Measurements from ENCODE around the gene CILP.

CILP gene

GRCh38 chr15:65219137-65219536 is 7.9 kb upstream of the CILP start:
- DNase-seq: no peak

DNA sequence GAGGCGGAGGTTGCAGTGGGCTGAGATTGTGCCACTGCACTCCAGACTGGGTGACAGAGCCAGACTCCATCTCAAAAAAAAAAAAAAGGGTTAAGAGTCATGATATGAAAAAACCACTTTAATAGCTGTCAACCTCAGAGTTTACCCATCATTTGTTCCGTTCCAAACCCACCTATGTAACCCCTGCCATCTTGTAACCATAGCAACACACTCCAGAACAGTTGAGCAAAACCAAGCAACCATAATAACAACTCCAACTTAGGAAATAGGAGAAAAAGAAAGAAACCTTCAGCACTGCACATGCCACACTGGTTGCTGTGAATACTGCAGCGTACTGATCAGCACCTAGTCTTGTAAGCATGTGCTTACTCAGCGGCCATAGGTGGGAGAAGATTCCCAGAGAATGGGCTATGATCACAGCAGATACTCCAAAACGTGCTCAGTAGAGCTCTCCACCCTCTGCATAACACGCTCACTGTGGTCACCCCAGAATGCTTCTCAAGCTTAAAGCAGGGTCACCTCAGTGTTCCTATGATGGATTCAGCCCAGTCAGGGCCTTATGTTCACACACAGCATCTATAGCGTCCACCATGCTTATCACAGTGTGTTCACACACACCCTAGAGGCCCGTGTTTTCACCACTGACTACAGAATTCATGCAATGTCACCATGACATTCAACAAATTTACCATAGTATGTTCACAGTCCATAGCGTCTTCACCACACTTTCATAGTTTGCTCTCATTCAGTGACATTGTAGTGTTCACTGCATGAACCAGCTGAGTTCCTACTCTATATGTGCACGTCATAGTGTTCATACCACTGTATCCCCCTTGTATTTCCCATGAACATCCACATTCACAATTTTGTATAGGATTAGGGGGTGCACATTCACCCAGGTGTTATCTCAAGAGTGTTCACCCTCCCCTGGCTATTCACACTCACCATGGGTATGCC is 6.5 kb upstream of the CILP start:
- DNase-seq: no peak

DNA sequence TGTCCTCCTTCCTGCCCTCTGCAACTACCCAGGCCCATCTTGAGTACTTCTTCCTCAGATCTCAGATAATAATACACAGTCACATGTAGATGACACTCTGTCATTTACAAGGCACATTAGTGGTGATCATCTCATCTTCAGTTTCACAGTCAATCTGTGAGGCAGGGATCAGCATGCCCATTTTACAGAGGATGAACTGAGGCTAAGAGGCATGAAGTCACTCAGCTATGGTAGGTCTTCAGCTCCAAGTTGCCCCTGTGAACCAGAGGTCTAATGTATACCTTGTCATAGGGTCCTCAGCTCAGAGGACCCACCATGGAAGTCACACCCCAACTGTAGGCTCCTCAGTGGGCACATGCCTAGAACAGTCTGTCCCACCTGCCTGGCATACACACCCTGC is 4.2 kb upstream of the CILP start:
- DNase-seq: no peak

DNA sequence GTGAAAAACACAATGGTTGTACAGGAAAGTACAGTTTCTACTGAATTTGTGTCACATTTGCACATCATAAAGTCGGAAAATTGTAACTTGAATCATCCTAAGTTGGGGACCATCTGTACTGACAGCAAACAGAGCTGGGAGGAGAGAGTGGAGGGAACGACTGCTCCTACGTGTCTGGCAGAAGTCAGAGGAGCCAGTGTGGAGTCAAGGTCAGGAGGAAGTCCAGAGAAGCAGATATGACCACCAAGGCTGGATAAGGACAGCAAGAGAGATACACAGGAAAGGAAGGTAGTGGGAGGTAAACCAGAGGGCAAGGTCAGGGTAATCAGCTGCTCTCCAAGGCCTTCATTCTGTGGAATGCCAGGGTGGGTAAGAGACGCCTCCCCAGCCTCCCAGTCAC is 2.7 kb upstream of the CILP start:
- no peak for DNase-seq

GRCh38 chr15:65213241-65213640 is 2.0 kb upstream of the CILP start:
- no peak for DNase-seq

DNA sequence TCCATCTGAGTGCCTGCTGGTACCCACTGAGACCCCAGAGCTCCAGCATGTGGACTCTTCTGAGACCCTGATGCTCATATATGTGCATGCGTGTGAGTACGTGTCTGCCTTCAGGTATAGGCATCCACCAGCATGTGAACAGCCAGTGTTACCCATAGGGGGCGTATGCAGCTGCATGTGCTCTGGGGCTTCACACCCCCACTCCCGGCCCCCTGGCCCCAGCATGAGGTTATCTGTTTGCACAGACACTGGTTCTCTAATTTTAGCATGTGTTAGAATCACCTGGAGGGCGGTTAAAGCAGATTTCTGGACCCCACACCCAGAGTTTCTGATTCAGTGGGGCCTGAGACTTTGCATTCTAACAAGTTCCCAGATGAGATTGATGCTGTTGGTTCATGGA is 824 bp upstream of the CILP start:
- no peak for DNase-seq

DNA sequence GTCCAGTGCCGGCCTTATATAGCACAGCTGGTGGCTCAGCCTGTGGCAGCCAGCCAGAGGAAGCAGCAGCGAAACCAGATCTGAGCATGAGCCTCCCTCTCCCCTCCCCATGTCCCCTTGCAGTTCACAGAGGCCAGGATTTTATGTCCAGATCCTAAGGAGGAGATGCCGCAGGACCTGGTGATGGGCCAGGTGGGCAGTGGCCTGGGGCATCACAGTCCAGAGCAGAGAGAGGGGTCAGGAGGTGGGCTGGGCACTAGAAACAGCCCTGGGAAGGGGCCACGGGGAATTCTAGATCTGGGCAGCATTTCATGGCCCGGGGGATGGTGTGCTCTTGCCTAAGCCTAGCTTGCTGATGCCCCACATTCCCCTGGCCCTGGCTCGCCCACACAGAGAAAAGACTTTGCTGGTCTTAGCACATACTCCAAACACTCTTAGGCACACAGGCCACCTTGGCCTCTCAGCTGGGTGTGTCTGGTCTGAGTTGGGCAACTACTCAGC is 259 bp upstream of the CILP start:
- peak; percentile 54 for DNase-seq

GRCh38 chr15:65209701-65210643 is 1.3 kb downstream of the CILP start:
- DNase-seq: no peak

GRCh38 chr15:65208647-65209046 is 2.6 kb downstream of the CILP start:
- no peak for DNase-seq

DNA sequence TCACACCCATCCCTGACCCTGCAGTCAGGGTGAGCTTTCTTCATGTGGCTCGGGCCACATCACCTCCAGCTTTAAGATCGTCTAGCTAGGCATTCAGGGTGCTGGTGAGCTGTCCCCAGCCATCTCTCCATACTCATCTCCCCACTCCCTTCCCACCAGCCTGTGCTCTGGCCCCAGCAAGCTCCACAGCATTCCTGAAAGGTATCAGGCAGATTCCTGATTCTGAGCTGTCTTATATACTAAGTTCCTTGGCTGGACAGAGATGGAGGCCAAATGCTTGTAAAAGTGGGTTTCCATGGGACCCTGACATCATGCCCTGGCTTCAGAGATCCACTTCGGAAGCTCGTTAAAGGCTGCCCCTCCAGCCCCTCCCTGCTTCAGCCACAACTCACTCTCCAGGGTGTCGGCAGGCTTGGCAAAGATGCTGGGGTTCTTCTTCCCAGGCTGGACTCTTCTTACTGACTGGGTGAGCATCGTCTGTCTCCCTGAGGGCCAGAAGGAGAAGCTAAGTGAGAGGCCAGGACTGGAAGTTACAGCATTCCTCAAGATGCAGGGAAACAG is 3.9 kb downstream of the CILP start:
- DNase-seq: no peak

DNA sequence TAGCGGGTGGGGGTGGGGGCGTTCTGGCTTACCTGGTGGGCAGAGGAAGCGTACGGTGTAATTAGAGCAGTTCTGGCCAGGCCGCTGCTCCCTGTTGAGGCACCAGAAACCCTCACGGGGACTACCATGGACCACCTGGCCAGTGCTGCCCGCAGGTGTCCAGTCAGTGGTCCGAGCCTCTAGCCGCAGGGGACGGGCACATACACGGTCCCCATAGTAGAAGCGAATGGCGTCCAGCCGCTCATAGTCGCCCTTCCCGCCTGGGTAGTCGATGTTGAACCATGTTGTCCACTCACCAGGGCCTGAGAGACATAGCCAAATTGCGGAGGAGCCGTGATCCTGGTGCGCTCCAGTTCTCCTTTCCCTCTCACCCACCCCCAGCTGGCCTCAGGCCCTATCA is 4.5 kb downstream of the CILP start:
- no peak for DNase-seq

DNA sequence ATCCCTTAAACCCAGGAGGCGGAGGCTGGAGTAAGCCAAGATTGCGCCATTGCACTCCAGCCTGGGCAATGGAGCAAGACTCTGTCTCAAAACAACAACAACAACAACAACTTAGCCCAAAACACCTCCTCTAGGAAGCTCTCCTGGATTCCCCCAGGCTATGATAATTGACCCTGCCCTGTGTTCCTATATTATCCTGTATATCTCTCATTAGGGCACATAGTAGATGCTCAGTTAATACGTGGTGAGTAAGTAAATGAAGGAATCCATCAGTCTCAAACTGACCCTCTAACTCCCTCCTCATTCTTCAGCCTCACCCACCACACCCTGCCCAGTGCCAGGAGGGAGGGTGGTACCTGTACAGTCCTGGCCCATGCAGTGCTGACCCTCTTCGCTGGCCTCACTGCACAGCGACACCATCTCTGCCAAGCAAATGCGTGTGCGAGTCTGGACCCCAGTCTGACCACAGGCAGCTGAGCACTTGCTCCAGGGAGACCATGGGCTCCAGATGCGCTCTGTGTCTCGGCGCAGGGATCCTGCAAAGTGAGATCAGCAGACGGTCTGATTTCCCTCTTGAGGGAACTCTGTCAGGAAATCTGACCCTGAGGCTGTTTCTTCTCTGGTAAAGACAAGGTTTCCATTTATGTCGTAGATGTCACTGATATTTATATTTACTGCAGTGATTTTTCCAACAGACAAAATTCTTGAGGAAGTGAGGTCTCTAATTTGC is 6.2 kb downstream of the CILP start:
- no peak for DNase-seq

- DNase-seq: no peak
Observed at GRCh38 chr15:65204236-65204930, 6.9 kb downstream of the CILP start.

GRCh38 chr15:65201918-65202317 is 9.4 kb downstream of the CILP start:
- DNase-seq: no peak

DNA sequence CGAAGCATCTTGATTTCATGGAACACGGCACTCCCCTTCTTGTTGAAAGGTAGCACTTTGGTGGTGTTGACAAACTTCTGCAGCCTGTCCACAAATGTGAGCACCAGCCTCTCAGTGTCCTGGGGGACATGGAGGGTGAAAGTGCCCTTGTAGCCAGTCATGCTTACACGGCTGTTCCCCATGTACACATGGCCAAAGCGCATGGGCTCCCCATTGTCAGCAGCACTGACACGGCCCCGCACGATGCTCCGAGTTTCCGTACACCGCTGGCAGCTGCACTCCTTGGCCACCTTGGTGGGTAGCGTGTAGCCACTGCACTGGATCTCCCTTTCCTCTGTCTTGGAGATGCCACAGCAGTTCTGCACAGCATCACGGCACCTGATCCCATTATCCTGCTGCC is 12.7 kb downstream of the CILP start:
- DNase-seq: no peak

DNA sequence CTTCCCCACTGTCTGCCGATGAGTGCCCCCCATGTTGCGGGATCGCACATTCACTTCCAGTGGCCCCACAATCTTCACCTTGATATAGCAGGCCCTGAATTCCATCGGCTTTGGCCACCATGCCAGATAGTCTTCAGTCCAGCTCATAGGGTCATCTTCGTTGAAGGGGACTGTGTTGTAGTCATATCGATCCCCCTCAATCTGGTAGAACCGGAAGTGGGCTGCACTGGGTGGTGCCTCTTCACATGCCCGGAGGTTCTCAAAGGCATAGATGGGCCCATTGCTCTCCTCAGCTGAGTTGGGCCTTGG is 14.0 kb downstream of the CILP start:
- DNase-seq: no peak

DNA sequence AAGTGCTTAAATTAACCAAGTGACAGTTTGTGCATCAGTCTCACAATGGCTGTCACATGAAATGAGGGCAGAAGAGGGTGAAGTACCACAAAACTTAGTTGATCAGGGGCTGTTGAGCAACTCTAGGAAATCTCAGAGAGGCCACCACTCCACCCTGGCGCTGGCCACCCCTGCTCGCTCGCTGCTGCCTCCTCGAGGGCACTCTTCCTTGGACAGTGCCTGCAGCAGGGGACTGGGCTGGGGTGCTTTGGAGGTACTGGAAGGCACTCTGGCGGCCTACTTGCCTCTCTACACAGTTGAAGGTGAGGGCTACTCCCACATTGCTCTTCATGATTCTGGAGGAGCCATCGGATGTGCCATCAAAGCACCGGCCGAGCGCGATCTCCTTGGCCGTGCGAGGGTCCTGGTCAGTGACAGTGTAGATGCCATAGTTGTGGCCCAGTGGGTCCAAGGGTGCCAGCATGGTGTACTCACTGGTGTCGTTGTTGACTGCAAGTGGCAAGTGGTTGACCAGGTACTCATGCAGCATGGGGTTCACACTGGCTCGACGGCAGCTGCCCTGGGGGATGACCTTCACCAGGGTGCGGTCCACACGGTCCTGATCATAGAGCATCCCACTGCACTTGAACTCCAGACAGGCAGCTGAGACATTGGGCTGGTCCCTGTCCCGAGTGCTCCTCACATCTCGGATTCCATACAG is 14.5 kb downstream of the CILP start:
- DNase-seq: no peak

GRCh38 chr15:65195548-65195923 is 15.7 kb downstream of the CILP start:
- no peak for DNase-seq

DNA sequence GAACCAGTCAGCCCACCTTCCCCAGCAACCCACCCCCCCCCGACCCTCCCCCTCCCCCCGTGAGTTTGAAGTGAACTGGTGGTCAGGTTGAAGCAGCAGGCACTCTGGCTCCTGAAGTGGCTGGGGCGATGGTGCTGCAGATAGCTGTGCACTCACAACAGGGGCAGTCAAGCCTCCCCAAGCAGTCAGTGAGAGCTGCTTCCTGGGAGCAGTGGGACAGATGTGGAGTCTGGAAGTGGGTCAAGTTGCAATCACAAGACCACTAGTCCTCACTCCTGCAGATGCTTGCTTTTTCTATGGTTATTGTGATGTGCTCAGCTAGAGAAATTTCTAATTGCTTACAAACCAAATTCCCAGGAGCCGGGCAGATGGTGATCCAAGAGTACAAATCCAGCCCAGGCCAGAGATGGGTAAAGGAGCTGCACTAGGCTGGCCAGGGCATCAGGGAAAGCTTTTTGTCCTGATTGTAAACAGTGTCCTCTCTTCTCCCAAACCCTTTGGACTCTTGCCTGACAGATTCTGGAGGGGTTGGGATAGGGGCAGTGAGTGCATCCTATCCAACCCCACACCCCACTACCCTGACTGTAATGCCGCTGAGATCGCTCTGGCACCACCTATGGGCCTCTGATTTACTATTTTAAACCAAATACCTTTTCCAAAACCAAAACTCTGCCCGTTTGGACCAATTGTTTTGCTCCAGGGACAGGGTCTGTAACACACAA is 16.3 kb downstream of the CILP start:
- peak; percentile 66 for DNase-seq

DNA sequence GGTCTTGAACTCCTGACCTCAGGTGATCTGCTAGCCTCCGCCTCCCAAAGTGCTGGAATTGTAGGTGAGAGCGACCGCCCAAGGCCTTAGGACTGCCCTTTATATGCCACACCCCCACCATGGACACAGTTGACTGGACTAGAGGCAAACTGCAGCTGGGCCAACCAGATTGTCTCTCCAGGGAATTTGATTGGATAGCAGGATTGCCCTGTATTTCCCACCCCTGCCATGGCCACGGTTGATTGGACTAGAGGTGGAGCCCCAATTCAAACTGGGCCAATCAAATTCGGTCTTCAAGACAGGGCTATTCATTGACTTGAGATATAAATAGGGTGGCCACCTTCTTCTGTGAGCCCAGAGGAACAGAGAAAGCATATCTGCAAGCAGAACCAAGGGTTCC is 19.3 kb downstream of the CILP start:
- DNase-seq: no peak
